HG03442 (cell line): ENCODE results near the gene SUSD5.

Experiments
- ATAC-seq: cut with Tn5 transposase; IDR thresholded peaks from one replicate; pipeline ENCODE4 v1.9.1; 2021; ENCODE audit warnings: mild to moderate bottlenecking, moderate library complexity; ENCODE audit not compliant: unreplicated experiment

Gene SUSD5

DNA sequence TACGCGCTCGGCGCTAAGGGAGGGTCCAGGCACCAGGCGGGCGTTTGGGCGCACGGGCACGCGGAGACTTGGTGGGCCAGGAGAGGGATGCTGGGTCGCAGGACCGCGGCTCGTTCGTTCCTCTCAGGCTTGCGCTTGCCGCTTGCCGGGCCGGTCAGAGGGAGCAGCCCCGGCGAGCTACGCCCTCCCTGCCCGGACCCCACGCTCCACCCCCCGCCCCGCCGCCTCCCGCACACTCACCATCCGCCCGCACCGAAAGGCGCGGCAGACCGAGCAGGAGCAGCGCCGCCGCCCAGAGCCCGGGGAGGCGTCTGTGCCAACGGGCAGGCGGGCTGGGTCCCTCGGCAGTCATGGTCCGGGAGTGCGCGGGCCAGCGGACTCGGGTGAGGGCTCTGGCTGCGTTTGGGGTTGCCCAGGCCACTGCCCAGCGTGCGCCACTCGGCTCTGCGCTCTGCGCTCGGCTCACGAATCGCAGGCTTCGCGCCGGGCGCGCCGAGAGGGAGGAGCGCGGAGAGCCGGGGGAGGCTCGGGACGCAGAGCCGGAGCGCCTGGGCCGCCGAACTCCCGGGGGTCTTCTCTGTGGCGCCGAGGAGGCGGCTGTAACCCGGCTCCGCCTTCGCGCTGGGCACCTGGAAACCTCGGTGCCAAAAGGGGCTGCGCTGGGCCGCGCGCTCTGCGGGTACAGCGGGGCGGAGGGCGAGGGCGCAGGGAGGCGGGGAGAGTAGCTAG lies at the start of gene SUSD5:
Gene SUSD5 (minus strand): TSS at position 365 of the 729 bp plus-strand sequence. CDS start 13 bp downstream, at position 352.
- ATAC-seq = no peak

DNA sequence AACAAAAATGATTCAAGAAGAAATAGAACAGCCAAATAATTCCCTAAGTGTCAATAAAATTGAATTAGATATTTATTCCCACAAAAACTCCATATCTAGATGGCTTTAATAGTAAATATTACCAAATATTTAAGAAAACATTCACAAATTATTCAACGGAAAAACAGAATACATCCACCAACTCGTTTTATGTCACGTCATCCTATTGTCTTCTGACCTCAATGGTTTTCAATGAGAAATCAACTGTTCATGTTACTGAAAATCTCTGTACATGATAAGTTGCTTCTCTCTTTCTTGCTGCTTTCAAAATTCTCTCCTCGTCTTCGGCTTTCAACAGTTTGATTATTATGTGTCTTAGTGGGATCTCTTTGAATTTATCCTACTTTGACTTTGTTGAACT lies 41.5 kb upstream of the SUSD5 start:
- no peak for ATAC-seq

DNA sequence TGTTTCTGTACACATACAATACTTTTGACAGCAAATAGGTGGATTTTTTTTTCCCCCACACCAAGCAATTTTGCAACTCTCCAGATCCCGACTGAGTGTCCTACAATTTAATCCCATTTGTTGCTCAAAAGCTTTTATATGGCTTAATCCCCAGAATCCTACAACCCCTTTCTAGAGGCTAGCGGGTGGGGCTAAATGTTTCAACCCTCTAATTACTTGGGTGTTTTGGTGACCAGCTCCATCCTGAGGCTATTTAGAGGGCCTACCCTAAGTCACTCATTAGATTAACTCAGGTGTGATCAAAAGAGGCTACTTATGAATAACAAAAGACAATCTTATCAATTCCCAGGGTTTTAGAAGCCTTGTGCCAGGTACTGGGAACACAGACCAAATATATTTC lies 37.6 kb upstream of the SUSD5 start:
- no peak for ATAC-seq

DNA sequence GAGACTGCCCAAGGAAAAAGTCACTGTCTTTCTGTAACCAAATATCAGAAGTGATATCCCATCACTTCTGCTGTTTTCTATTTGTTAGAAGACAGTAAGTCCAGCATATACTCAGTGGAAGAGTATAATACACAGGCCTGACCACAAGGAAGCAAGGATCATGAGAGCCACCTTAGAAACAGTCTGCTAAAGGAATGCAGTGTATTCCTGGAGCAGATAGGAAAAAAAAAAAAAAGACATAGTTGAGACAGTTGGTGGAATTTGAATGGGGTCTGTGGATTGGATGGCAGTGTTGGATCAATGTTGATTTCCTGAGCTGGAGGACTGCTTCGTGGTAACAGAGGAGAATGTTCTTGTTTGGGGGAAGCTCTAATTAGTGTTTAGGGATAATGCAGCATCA lies 32.1 kb upstream of the SUSD5 start:
- no peak for ATAC-seq

DNA sequence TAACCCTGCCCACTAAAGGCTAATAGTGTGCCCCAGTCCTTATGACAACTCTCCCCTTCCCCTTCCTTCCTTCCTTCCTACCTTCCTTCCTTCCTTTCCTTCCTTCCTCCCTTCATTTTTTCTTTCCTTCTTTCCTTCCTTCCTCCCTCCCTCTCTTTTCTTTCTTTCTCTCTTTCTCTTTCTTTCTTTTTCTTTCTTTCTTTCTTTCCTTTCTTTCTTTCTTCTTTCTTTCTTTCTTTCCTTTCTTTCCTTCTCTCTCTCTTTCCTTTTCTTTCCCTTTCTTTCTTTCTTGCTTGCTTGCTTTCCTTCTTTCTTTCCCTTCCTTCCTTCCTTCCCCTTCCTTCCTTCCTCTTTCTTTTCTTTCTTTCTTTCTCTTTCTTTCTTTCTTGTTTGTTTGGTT lies 28.2 kb upstream of the SUSD5 start:
- no peak for ATAC-seq

DNA sequence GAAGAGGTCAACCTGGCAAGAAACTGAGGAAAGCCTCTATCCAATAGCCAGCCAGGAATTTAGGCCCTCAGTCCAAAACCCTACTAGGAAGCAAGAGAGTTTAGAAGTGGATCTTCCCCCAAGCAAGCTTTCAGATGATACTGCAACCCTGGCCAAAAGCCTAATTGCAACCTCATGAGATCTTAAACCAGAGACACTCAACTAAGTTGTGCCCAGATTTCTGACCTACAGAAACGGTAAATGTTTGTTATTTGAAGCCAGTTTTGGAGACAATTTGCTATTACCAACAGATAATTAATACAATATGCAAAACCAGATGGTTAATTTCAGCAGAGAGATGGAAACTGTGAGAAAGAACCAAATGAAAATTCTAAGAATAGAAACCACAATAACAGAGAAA lies 21.7 kb upstream of the SUSD5 start:
- ATAC-seq = no peak

DNA sequence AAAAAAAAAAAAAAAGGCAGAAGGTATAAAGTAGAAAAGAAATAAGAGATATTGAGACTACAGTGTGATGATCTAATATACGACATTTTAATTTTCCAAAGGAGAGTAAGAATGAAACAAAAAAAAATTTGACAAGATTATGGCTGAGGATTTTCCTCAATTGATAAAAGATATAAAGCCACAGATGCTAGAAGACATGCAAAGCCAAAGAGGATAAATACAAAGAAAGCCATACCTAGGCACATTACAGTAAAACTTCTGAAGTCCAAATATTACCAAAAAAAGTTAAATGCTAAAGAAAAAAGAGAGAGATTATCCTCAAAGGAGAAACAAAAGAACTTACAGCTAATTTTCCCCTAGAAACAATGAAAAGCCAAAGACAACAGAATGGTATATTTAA lies 20.3 kb upstream of the SUSD5 start:
- ATAC-seq = no peak

DNA sequence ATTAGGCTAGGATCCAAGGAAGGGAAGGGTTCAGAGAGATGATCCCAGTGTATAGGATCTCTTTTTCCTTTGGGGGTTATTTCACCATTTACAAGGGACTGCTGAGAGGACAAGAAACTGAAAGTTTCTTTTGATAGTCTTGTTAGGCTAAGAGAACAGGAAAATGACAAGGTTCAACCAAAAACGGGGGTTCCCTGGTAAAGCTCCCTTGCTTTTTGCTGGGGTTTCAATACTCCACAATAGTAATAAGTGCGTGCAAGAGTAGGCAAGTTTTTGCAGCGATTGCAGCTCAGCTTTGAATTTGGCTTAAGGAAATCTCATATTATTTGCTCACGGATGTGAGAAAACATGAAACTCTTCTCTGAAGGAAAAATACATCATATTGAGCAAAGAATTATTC lies 18.8 kb upstream of the SUSD5 start:
- no peak for ATAC-seq

DNA sequence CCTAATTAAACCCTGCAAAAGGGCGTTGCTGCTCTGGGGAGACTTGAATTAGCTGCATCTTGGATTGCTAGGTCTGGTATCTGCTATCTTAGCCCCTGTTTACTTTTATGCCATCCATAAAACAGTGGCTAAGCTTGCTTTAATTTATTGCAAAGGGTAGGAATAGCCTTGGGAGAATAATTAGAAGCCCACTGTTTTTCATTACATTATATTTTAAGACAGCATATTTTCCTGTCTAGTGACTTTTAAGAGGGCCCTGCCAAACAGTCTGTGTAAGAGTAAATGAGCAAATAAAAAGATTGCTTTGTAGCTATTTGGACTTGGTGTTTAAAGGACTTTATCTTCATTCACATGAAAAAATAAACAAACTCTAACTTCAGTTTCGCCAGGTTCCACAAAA lies 17.4 kb upstream of the SUSD5 start:
- no peak for ATAC-seq

DNA sequence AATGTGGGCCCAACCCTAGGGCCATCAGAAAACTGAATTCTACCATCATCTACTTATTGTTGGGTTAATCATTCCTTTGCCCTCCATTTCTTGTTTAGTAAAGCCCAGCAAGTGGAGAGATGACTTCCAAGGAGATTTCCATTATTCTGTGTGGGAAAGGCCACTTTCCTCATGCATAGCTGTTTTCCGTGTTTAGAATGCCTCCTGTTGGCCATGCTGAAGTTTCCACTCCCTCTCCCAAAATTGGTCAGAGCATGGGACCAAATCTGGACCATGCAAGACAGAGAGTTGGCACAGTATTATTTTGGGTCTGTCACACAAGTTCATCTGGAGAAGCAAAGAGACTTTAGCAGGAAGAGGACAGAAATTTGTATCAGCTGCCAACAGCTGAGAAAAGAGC lies 15.3 kb upstream of the SUSD5 start:
- no peak for ATAC-seq

DNA sequence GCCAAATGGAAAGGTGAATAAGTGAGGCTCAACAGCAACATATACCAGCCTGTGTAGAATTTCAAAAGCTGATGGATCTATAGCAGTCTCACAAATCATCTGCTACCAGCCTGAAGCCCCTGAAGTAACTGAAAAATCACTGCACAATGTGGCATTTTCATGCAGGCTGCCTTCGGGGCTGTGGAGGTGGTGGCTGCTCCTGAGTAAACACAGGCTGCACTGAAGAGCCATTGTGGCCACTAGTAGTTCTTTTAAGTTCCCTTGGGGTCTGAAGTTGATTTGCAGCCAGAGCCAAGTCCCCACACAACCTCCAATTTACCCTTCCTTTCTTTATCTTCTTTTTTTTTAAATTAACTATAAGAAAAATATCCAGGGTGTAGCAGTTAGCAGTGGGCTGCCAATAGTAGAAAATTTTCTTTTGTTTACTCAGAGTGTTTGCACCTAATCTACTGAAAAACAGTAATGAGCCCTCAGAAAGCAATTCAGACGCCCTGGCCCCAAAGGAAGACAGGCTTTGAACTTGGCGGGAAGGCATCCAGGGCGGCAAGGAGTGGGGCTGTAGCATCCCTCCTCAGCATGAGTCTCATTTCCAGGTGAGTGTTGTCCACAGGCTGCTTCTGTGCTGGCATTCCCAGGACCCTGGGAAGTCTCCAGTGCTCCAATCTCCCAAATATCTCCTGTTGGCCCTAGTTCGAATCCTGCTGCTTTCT lies 13.3 kb upstream of the SUSD5 start:
- ATAC-seq = no peak

DNA sequence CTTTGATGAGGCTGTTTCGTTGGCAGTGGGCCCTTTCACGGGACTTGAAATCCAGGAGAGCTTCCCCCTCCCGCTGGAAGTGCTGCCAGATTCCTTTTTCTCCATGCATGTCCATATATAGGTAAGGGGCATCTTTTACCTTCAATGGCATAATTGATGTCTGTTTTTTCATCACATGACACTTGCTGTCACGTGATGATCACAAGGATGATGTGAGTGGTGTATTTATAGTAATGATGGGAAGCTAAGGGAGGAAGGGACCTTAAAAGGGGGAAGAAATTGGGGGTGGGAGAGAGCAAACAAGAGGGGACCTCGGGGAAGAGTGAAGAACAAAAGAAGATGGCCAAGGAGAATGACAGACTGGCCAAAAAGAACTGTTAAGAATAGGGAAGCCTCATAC lies 11.3 kb upstream of the SUSD5 start:
- no peak for ATAC-seq

DNA sequence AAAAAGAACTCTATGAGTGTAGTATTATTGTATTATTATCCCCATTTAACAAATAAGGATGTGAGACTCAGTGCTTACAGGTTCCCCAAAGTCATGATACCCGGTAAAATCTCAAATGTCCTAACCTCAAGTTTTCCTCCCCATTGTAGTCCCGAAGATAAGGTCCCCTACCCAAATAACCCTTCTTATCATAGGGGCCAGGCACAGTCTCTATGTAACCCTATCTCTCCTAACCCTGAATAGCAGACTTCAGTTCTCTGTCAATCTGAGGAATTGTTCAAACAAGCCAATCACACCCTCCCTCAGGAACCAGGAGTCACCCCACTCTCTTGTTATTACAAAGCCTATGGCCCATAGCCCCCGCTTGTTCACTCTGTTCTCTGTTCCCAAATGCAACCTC lies 10.5 kb upstream of the SUSD5 start:
- no peak for ATAC-seq

DNA sequence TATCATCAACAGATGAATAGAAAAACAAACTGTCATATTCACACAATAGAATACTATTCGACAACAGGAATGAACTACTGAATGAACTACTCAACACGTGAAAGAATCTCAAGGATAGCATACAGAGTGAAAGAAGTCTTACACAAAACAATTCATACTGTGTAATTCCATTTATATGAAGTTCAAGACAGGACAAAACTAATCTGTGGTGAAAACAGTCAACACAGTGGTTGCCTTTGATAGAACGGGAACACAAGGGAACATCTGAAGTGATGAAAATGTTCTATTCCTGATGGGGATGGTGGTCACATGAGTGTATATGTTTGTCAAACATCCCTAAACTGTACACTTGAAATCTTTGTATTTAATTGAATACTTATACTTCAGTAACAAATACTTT lies 2.6 kb upstream of the SUSD5 start:
- no peak for ATAC-seq

DNA sequence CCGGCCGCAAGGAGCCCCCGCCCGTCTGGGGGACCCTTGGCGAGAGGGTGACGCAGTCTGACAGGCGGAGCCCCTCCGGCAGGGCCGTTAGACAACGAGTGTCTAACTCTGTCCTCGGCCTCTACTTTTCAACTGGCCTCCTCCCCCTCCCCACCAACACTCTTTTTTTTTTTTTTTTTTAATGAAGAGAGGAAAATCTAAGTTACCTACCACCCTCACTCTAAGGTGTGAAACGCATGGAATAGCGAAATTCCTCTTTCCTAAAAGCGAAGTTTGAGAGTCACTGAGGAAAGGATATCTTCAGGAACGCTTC lies 521 bp upstream of the SUSD5 start:
- no peak for ATAC-seq

DNA sequence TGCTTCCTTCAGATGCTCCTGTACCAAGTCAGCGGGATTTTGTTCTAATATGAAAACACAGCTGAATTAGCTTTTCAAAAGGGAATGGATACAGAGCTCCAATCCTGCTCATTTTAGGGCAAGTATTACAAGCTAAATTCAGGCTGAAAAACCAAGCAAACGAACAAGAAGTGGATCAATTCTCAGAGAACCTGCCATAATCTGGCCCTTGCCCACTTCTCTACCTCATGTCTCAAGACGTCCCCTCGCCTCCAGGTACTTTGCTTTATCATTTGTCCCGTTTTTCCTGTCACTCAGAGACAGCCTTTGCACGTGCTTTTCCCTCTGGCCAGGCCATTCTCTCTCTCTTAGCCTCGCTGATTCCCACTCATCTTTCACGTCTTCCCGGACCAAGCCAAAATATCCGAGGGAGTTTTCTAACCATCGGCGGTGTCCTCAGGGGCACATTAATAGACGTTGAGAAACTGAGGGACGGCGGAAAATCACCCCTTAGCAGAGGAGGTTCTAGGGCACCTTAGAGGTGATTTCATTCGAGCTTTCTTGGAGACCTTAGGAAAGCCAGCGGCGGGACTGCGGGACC lies 654 bp downstream of the SUSD5 start:
- no peak for ATAC-seq

DNA sequence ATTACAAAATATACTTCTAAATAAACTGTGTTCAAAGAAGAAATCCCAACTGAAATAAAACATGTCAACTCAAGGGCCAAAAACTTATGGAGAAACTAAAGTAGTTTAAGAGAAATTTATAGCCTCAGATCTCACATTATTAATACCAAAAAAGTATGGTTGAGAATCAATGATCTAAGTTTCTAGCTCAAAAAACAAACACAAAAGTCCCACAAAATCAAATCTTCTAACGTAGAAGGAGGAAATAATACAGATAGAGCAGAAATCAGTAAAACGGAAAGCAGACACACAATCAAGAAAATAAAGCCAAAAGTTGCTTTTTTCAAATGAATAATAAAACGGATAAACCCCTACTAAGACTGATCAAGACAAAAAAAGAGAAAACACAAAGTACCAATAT lies 2.9 kb downstream of the SUSD5 start:
- ATAC-seq = no peak

DNA sequence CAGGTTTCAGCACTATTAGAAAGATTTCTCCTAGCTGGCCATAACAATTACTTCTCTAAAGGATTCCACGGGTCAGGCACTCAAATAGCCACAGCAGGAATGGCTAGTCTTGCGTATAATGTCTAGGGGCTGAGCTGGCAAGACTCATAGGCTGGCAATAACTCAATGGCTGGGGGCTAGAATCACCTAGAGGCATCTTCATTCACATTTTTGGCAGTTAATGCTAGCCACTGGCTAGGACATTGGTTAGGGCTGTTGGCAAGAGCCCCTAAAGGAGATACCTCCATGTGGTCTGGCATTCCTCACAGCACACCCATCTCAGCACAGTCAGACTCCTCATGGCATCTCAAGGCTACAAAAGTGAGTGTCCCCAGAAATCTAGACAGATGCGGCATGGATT lies 6.2 kb downstream of the SUSD5 start:
- ATAC-seq = no peak

DNA sequence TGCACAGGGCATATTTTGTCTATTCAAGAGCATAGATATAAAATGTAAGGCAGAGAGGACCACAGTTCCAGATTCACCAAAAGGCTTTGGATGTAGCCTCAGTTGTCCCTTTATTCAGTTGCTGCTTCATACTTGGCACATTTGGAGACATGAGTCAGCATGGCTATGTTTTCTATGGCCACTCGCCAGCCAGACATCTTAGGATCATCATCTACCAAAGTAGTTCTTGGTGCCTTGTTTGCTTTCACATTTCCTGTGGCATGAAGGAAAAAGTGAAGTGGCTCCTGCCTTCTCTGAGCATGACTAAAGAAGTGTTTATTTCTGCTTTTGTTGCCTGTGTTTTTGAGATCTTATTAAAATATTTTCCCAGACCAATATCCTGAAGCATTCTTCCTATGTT lies 7.2 kb downstream of the SUSD5 start:
- no peak for ATAC-seq

DNA sequence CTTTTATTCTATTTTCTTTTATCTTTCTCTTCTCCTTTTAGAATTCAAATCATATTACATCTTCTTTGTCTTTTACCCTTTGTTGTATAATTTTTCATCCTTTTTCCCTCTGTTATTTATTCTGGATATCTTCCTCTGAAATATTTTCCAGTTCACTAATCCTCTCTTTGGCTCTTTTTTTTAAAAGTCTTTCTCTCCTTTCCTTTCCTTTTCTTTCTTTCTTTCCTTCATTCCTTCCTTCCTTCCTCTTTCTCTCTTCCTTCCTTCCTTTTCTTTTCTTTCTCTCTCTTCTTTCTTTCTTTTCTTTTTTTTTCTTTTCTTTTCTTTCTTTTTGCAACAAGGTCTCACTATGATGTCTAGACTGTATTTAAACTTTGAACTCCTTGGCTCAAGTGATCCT lies 9.3 kb downstream of the SUSD5 start:
- no peak for ATAC-seq

DNA sequence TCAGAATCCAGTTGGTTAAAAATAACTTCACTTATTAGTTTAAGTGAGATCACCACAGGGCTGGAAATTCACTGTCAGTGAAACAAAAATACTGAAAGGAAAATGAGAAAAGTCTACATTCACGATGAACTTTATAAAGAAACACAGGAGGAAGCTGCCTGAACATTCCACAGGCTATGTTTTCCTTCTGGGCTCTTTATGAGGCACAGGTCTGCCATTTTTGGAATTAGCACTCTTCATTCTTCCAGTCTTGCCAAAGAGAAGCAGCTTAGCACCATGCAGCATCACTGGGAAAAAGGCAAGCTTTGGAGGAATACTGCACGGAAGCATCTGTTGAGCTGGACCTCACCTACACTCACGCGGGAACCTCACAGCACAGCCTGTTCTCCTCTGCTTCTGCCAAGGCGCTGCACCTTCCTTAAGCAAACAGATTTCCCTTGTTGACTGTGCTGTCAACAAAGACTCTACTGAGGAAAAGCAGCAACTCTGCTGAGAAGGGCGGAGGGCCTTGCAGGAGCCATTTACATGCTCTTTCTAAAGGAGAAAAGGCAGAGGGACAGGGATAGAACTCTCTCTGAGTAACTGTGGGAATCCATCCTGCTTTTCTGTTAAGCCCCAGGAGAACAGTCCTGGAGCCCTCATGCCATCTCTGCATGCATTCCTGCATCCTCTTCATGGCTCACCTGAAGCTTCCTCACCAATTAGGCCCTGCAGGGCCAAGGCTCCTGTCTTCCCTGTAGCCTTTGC lies 15.7 kb downstream of the SUSD5 start:
- ATAC-seq = no peak

DNA sequence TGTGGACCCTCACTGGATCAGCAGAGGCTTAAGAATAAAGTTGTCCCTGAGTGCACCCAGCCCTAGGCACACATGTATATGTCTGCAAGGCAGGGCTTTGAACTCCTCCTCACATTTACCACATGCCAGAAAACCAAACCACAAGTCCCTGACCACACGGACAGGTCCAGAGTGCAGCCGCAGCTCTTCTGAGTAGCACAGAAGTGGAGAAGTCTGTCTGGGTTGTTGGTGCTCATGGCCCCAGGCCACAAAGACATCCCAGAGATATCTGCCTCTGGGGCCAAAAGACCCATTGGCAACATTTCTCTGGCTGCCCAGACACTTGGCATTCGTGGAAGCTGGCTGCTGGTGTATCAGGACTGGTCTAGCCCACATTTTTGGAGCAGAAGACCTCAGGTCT lies 17.4 kb downstream of the SUSD5 start:
- no peak for ATAC-seq
